ENCODE results near the gene NEO1.

DNA sequence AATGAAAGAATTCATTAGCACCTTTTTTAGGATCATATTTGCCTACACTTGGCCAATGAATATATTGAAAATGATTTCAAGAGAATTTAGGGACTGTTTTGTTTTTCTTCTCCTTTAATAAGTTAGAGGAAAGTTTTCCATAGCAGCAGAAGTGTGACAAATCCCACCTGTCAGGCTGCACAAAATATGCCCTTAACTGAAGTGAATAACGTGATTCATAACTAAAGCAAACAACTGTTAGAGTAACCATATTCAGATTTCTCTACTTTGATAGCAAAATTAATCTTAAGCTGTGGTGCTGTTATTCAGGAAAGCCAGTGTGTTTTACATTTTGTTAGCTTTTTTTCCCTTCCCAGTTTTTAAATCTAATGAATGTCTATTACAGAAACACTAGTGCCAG lies 195.1 kb downstream of the NEO1 start:
- TF ChIP-seq, protein P1, sequence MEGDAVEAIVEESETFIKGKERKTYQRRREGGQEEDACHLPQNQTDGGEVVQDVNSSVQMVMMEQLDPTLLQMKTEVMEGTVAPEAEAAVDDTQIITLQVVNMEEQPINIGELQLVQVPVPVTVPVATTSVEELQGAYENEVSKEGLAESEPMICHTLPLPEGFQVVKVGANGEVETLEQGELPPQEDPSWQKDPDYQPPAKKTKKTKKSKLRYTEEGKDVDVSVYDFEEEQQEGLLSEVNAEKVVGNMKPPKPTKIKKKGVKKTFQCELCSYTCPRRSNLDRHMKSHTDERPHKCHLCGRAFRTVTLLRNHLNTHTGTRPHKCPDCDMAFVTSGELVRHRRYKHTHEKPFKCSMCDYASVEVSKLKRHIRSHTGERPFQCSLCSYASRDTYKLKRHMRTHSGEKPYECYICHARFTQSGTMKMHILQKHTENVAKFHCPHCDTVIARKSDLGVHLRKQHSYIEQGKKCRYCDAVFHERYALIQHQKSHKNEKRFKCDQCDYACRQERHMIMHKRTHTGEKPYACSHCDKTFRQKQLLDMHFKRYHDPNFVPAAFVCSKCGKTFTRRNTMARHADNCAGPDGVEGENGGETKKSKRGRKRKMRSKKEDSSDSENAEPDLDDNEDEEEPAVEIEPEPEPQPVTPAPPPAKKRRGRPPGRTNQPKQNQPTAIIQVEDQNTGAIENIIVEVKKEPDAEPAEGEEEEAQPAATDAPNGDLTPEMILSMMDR (IDR thresholded peaks at IDR 0.05): no peak
- no peak for TF ChIP-seq POLR2A (IDR thresholded peaks at IDR 0.05)
